Skeletal muscle satellite cell (primary cell): ENCODE results near the gene SLC39A12. TPM values are rescaled to one million over a fixed set of nuclear protein-coding genes. Genes with fewer than 3 reads are reported as not detected.

Experiments used
- H3K27me3 ChIP-seq: 2 replicates; pipeline ENCODE4 v1.7.0; 2013; ENCODE audit warnings: low read length; ENCODE audit not compliant: control insufficient read depth, insufficient read depth
- H3K36me3 ChIP-seq: 2 replicates; pipeline ENCODE4 v1.7.0; 2013; ENCODE audit warnings: mild to moderate bottlenecking, control low read depth, low read length; ENCODE audit not compliant: insufficient read depth
- H3K4me1 ChIP-seq: 2 replicates; pipeline ENCODE4 v1.7.0; 2013; ENCODE audit warnings: low read length; ENCODE audit not compliant: control insufficient read depth, insufficient read depth
- H3K4me2 ChIP-seq: 2 replicates; pipeline ENCODE4 v1.7.0; 2013; ENCODE audit warnings: mild to moderate bottlenecking, low read length
- H3K4me3 ChIP-seq: 2 replicates; pipeline ENCODE4 v1.7.0; 2013; ENCODE audit warnings: low read length
- H3K9ac ChIP-seq: 2 replicates; pipeline ENCODE4 v1.7.0; 2013; ENCODE audit warnings: mild to moderate bottlenecking, low read depth, low read length, moderate library complexity
- H3K9me3 ChIP-seq: replicated peaks from 2 replicates; pipeline ENCODE4 v1.7.0; 2013; ENCODE audit warnings: mild to moderate bottlenecking, control low read depth, low read length
- total RNA-seq: library from RNA; depleted of rRNA; stranded (reverse); fragments of >200 nt; gene quantifications from 2 replicates; pipeline ENCODE4 v1.2.3, GENCODE V29; 2012; rRNA removed

SLC39A12 gene
- total RNA-seq, result not detected in 2 replicates

DNA sequence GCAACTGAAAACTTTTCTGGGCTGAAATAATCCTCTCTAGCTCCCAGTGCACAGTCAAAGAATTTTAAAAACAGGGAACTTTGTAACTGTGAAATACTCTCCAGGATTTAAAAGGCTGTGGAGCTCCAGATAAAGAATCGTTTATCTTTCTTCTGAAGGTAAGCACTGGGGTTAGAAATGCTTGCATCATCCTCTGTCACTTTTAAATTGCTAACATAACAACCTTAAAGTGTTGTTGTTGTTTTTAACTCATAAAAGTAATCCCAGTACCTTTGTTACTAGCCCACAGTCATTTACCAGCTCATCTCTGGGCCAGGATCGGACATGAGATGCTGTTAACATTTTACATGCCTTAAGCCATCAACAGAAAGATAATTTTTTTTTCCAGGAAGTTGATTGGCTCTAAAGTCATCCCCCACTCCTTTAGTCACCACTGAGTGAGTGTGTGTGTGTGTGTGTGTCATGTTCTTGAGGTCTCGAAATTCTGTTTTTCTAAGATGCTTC is at the start of gene SLC39A12:
Gene SLC39A12, plus strand, starts transcription at position 51 of the 504 bp plus-strand sequence. CDS start 1,359 bp downstream, outside the sequence.
- H3K36me3 ChIP-seq, result no peaks in the 10 kb centered on the region
- H3K4me2 ChIP-seq, result no peak within 1 kb of the TSS
- no peaks in the 10 kb centered on the region for H3K9me3 ChIP-seq
- H3K4me3 ChIP-seq, result no peak within 1 kb of the TSS
- H3K27me3 ChIP-seq, result no peaks in the 10 kb centered on the region
- peaks cover 6% of the 10 kb centered on the region for H3K4me1 ChIP-seq
- no peak within 1 kb of the TSS for H3K9ac ChIP-seq

DNA sequence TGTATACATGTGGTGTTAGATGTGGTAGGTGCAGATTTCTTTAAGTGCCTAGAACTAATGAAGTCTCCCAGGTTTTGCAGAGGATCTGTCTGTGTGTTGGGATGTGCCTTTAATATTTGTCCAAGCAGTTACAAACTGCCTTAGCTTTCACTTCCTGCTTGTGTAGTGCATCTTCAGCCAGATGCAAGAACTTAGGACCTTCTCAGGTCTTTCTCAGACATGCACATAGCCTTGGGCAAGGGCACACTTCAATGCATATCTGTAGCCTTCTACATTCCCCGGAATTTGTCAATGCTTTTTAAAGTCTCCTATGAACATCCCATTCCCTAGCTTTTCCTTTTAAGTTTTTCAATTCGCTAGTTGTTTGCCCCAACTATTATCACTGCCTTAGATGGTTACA is 47.2 kb upstream of the SLC39A12 start:
- Histone ChIP-seq H3K4me2 (no peak overlapping the region), H3K9me3 (no peaks in the 10 kb centered on the region), H3K36me3 (no peaks in the 10 kb centered on the region), H3K9ac (no peak overlapping the region), H3K27me3 (no peaks in the 10 kb centered on the region), H3K4me3 (no peak overlapping the region), H3K4me1 (peaks cover 13% of the 10 kb centered on the region)

DNA sequence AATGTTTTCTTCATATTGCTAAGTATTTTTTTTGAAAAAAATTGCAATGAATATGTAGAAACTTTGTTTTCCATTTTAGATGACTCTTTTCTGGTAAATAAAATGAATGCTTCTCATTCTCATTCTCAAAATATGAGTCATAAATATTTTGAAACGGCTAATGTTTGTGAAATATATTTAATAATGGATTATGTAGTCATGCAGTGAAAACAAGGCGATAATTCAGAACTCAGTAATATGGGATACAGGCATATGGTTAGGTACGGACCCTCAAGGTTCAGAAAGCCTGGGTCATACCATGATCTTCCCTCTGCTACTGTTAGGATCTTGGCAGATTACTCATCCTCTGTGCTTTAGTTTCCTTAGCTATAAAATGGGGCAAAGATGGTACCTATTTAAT is 46.2 kb upstream of the SLC39A12 start:
- Histone ChIP-seq H3K4me2 (peak overlapping the region; percentile 40), H3K9me3 (no peaks in the 10 kb centered on the region), H3K9ac (no peak overlapping the region), H3K4me1 (peaks cover 13% of the 10 kb centered on the region), H3K36me3 (no peaks in the 10 kb centered on the region), H3K27me3 (no peaks in the 10 kb centered on the region), H3K4me3 (no peak overlapping the region)

DNA sequence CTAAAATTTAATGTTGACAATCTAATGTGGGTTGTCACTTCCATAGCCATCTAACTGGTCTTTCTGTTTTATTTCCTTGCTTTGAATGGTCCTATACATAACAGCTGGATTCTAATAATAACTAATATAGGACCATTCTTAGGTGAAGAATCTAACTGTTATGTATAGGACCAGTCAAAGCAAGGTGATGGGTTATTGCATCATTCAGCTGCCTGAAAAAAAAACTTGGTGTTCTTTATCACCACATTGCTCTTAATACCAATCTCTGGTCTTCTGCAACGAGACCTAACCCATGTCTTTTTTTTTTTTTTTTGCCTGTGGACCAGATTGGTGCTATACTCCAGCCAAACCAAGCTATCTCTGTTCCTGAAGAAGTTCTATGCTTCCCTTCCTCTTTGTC is 45.7 kb upstream of the SLC39A12 start:
- H3K9ac ChIP-seq, result no peak overlapping the region
- H3K27me3 ChIP-seq, result no peaks in the 10 kb centered on the region
- H3K4me3 ChIP-seq, result no peak overlapping the region
- H3K4me2 ChIP-seq, result no peak overlapping the region
- no peaks in the 10 kb centered on the region for H3K36me3 ChIP-seq
- H3K9me3 ChIP-seq, result no peaks in the 10 kb centered on the region
- H3K4me1 ChIP-seq, result peaks cover 13% of the 10 kb centered on the region

DNA sequence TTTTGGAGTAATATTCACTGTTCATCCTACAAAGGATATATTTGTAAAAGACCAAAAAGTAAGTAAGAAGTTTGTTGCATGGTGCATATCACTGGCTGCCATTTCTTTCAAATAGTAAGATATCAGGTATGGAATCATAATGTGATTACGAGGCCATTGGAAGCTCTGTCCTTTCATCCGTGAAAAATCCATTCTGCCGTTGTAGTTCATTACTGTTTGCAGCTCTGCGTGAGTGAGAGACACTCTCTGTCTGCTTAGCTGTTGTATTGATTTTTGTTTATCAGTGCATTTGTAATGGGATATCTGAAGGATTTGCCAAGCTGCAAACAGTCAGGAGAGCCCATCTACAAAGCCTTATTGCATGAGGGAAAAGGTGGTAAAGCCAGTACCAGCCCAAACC is 44.1 kb upstream of the SLC39A12 start:
- Histone ChIP-seq H3K4me2 (no peak overlapping the region), H3K36me3 (no peaks in the 10 kb centered on the region), H3K9me3 (no peaks in the 10 kb centered on the region), H3K9ac (no peak overlapping the region), H3K4me3 (no peak overlapping the region), H3K27me3 (no peaks in the 10 kb centered on the region), H3K4me1 (peaks cover 13% of the 10 kb centered on the region)

DNA sequence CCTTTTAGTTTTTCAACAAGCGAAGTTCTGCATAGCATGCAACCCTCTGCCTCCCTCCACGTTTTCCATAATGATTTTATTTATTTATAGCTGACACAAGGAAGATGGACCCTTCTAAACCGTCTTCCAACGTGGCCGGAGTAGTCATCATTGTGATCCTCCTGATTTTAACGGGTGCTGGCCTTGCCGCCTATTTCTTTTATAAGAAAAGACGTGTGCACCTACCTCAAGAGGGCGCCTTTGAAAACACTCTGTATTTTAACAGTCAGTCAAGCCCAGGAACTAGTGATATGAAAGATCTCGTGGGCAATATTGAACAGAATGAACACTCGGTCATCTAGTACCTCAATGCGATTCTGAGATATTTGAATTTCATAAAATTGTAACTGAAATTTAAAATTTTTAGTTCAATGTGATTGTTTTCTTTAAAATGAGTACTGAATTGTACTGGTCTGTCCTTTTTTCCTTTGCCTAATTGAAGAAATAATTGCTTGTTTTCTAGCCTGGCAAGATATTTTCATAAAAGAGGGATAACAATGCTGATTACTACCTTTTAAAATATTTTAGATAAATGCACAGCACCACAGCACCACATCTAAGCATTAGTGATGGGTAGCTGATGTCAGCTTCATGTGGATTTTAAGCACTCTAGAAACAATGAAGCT is 41.5 kb upstream of the SLC39A12 start:
- Histone ChIP-seq H3K4me2 (peak overlapping the region; percentile 39), H3K9me3 (no peaks in the 10 kb centered on the region), H3K36me3 (no peaks in the 10 kb centered on the region), H3K4me3 (no peak overlapping the region), H3K27me3 (no peaks in the 10 kb centered on the region), H3K4me1 (peaks cover 6% of the 10 kb centered on the region), H3K9ac (no peak overlapping the region)

DNA sequence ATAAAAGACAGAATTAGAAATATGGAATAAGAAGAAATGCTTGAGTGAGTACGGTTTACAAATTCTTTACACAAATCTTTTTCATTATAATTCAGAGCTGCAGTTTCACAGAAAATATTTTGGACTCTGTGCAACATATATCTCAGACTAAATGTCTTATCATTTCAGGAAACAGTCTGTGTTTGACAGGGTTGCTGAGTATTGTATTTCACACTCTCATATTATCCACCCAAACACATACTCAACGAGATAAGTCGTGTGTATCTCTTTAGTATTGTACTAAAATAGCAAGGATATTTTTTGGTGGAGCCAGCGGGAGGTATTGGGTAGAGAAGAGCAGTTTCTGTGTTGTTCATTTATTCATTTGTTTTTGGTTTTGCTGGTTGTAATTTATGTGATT is 39.0 kb upstream of the SLC39A12 start:
- no peak overlapping the region for H3K4me2 ChIP-seq
- H3K9me3 ChIP-seq, result no peaks in the 10 kb centered on the region
- H3K36me3 ChIP-seq, result no peaks in the 10 kb centered on the region
- no peaks in the 10 kb centered on the region for H3K27me3 ChIP-seq
- no peaks in the 10 kb centered on the region for H3K4me1 ChIP-seq
- no peak overlapping the region for H3K4me3 ChIP-seq
- H3K9ac ChIP-seq, result no peak overlapping the region

DNA sequence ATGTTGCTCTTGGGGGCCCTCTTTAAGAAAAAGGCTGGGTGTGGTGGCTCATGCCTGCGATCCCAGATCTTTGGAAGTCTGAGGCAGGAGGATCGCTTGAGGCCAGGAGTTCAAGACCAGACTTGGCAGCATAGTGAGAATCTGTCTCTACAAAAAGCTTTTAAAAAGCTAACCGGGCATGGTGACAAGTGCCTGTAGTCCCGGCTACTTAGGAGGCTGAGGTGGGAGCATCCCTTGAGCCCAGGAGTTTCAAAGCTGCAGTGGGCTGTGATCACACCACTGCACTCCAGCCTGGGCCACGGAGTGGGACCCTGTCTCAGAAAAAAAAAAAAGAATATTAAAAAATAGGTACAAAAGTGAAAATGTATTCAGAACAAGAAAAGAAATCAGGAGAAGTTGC is 38.1 kb upstream of the SLC39A12 start:
- H3K36me3 ChIP-seq, result no peaks in the 10 kb centered on the region
- H3K9ac ChIP-seq, result no peak overlapping the region
- no peak overlapping the region for H3K4me3 ChIP-seq
- no peak overlapping the region for H3K4me2 ChIP-seq
- H3K4me1 ChIP-seq, result no peaks in the 10 kb centered on the region
- no peaks in the 10 kb centered on the region for H3K27me3 ChIP-seq
- H3K9me3 ChIP-seq, result no peaks in the 10 kb centered on the region

DNA sequence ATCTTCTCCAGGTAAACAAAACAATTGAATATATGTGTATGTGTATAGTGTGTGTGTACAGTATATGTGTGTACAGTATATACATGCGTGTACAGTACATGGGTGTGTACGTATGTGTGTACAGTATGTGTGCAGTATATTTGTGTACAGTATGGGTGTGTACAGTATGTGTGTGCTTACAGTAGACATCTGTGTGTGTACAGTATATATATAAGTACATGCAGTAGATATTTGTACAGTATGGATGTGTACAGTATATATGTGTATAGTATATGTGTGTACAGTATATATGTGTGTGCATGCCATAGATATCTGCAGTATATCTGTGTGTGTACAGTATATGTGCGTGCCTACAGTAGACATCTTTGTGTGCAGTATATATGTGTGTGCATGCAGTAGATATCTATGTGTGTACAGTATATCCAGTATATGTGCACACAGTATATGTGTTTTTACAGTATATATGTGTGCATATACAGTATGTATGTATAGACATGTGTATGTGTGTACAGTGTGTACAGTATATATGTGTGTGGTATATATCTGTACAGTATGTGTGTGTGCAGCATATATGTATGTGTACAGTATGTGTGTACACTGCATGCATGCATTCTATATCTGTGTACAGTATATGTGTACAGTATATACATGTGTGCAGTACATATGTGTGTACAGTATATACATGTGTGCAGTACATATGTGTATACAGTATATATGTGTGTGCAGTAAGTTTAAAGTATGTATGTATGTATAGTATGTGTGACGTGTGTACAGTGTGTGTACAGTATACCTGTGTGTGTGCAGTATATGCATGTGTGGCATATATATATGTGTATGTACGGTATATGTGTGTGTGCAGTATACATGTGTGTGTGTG is 37.3 kb upstream of the SLC39A12 start:
- no peaks in the 10 kb centered on the region for H3K27me3 ChIP-seq
- H3K36me3 ChIP-seq, result no peaks in the 10 kb centered on the region
- H3K9me3 ChIP-seq, result no peaks in the 10 kb centered on the region
- H3K4me2 ChIP-seq, result no peak overlapping the region
- no peak overlapping the region for H3K4me3 ChIP-seq
- no peaks in the 10 kb centered on the region for H3K4me1 ChIP-seq
- no peak overlapping the region for H3K9ac ChIP-seq

DNA sequence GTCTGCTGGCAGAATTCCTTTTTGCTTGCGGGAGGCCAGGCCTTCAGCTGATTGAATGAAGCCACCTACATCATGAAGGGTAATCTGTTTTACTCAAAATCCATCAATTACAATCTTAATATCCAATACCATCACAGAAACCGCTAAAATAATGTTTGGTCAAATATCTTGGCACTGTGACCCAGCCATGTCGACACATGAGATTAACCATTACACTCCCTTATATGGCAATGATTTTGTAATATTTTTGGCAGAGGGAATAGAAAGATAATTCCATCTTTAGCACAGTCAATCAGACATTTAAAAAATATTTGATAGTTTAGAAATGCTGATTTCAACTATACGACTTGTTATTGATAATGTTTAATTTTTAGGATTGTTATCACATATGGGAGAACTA is 36.5 kb upstream of the SLC39A12 start:
- H3K4me3 ChIP-seq, result no peak overlapping the region
- no peaks in the 10 kb centered on the region for H3K36me3 ChIP-seq
- no peaks in the 10 kb centered on the region for H3K9me3 ChIP-seq
- no peak overlapping the region for H3K9ac ChIP-seq
- no peaks in the 10 kb centered on the region for H3K27me3 ChIP-seq
- no peak overlapping the region for H3K4me2 ChIP-seq
- no peaks in the 10 kb centered on the region for H3K4me1 ChIP-seq

DNA sequence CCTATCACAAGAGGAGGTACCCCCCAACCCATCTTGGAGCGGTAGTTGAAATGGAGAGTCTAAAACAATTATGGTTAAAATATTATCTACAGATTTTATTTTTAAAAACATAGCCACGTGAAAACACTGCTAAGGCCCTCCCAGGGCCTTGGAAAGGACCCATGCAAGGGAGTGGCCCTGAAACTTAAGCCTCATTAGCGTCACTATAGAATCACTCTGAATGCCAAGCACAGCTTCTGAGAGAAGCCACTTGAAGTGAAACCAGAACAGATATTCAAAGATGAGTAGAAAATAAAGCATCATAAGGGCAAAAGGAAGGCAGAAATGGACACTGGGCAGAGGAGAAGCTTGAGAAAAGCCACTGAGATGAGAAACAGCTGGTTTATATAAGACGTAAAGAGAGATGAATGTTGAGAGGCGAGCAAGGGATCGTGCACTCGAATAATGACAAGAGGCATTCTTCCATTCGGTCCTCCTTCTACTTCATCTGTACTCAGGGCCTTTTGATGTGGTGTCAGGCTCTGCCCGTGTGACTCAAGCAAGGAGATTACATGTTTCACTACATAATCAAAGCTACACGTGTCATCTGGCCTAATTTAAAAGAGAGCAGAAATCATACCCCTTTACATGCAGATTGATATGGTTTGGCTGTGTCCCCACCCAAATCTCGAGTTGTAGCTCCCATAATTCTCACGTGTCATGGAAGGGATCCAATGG is 33.4 kb upstream of the SLC39A12 start:
- Histone ChIP-seq H3K4me1 (peaks cover 9% of the 10 kb centered on the region), H3K9ac (no peak overlapping the region), H3K36me3 (no peaks in the 10 kb centered on the region), H3K9me3 (no peaks in the 10 kb centered on the region), H3K4me3 (no peak overlapping the region), H3K27me3 (no peaks in the 10 kb centered on the region), H3K4me2 (no peak overlapping the region)
